Measurements from ENCODE around the gene CLCN1. TPM values are rescaled to one million over a fixed set of nuclear protein-coding genes. Genes with fewer than 3 reads are reported as not detected.

The CLCN1 gene
- total and polyA plus RNA-seq, 2 of the 8 experiments (the other 6 are each of a cell fraction or from before 2014, with no cell fraction given), result 0.36 to 0.41 TPM

DNA sequence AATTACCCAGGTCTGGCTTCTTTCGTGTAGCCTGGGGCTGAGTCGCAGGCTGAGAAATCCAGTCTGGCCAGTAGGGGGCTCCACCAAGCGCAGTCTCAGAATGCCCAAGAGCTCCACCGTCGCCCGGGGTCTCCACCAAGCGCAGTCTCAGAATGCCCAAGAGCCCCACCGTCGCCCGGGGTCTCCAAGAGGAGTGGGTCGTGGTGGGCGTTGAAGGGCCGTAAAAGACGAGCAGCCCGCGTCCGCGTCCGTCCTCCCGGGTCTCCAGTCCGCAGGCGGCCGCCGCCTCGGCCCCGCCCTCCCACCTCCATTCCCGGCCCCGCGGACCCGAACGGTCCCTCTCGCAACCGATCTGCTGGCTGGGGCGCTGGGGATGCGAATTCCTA is 64.3 kb downstream of the CLCN1 start (continued):
- TF ChIP-seq POU5F1 (IDR thresholded peaks at IDR 0.05; ENCODE audit: low read depth, low read length), result no peak
